Left ventricle myocardium inferior (tissue), 1 donor: ENCODE measurements around the gene CRYBA4. TPM values are rescaled to one million over a fixed set of nuclear protein-coding genes. Genes with fewer than 3 reads are reported as not detected.

Experiments
- DNase-seq: peaks from one replicate; pipeline ENCODE4 v3.0.0-alpha.2; 2020
- H3K27ac ChIP-seq: fragments of 200-600 bp; replicated peaks from 2 replicates; pipeline ENCODE4 v1.8.0; 2021
- H3K27me3 ChIP-seq: fragments of 200-600 bp; 2 replicates; pipeline ENCODE4 v1.8.0; 2021; ENCODE audit warnings: low read depth
- H3K36me3 ChIP-seq: fragments of 200-600 bp; 2 replicates; pipeline ENCODE4 v1.8.0; 2021
- H3K4me1 ChIP-seq: fragments of 200-600 bp; 2 replicates; pipeline ENCODE4 v1.8.0; 2021
- H3K4me3 ChIP-seq: fragments of 200-600 bp; 2 replicates; pipeline ENCODE4 v1.8.0; 2021; ENCODE audit warnings: mild to moderate bottlenecking, moderate library complexity
- H3K9me3 ChIP-seq: fragments of 200-600 bp; replicated peaks from 2 replicates; pipeline ENCODE4 v1.8.0; 2021
- intact Hi-C: fragments of 100-400 bp; cut with micrococcal nuclease; formaldehyde crosslinking; loops from one replicate; pipeline ENCODE4 v1.11.0; 2022
- total RNA-seq: library from RNA; stranded (reverse); fragmentation: NEBNext Ultra II Directional; extraction: Animal tissue kit (Norgen Biotek cat#: 25700); gene quantifications from one replicate; pipeline ENCODE4 v1.2.1, GENCODE V29; 2021
- TF ChIP-seq, protein P1 (sequence below): fragments of 200-600 bp; IDR thresholded peaks from 2 replicates; pipeline ENCODE4 v1.8.0; 2021; ENCODE audit warnings: antibody characterized with exemption, mild to moderate bottlenecking, borderline replicate concordance
- donor health status: DM: no; HTN: yes; CAD: no; lungs with severe emphysema.

Gene CRYBA4
- total RNA-seq, 1 donor from 2014 or later = not detected

GRCh38 chr22:26589845-26590736, 31.7 kb upstream of the CRYBA4 start, which contains the start of gene TPST2:
Gene TPST2, minus strand, starts transcription at chr22:26590132. Its CDS starts 48,502 bp downstream, at chr22:26541630.
- intact Hi-C loops = loop anchor here (10.0 kb wide), 1 partner anchor 85 kb away; no protein-coding TSS in a partner anchor
- peak within 1 kb of the TSS; percentile 98 for H3K4me3 ChIP-seq
- no peaks in the 10 kb centered on the region for H3K36me3 ChIP-seq
- peak within 1 kb of the TSS; percentile 92 for H3K27ac ChIP-seq
- peaks cover under 1% of the 10 kb centered on the region for H3K27me3 ChIP-seq
- peaks cover 7% of the 10 kb centered on the region for H3K9me3 ChIP-seq
- TF ChIP-seq, protein P1, sequence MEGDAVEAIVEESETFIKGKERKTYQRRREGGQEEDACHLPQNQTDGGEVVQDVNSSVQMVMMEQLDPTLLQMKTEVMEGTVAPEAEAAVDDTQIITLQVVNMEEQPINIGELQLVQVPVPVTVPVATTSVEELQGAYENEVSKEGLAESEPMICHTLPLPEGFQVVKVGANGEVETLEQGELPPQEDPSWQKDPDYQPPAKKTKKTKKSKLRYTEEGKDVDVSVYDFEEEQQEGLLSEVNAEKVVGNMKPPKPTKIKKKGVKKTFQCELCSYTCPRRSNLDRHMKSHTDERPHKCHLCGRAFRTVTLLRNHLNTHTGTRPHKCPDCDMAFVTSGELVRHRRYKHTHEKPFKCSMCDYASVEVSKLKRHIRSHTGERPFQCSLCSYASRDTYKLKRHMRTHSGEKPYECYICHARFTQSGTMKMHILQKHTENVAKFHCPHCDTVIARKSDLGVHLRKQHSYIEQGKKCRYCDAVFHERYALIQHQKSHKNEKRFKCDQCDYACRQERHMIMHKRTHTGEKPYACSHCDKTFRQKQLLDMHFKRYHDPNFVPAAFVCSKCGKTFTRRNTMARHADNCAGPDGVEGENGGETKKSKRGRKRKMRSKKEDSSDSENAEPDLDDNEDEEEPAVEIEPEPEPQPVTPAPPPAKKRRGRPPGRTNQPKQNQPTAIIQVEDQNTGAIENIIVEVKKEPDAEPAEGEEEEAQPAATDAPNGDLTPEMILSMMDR = peak; percentile 31
- peaks cover 55% of the 10 kb centered on the region for H3K4me1 ChIP-seq
- DNase-seq = peak; percentile 80

- TF ChIP-seq, protein P1 = no peak
- H3K4me1 ChIP-seq = peaks cover 32% of the 10 kb centered on the region
- no peak for DNase-seq
- no peak overlapping the region for H3K27ac ChIP-seq
- H3K4me3 ChIP-seq = no peak overlapping the region
- no peaks in the 10 kb centered on the region for H3K36me3 ChIP-seq
- intact Hi-C loops = no loop called here
- peaks cover 8% of the 10 kb centered on the region for H3K27me3 ChIP-seq
- H3K9me3 ChIP-seq = peaks cover 7% of the 10 kb centered on the region
Measured at GRCh38 chr22:26592421-26592891, 29.3 kb upstream of the CRYBA4 start.

DNA sequence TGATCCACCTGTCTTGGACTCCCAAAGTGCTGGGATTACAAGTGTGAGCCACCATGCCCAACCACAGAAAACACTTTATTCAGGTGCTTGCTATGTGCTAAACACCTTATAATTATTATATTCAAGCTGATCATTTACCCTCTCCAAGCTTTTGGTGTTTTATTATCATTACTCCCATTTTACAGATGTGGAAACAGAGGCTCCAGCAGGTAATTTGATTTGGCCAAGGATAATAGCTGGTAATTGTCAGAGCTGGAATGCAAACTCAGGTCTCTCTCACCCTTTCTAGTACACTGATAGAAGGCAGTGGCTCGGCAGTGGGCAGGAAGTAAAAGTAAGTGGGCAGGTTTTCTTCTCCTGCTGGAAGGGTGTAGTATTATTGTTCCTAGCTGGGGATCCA, 28.0 kb upstream of the CRYBA4 start:
- Histone ChIP-seq H3K27ac (no peak overlapping the region), H3K27me3 (peaks cover 8% of the 10 kb centered on the region), H3K36me3 (no peaks in the 10 kb centered on the region), H3K4me3 (no peak overlapping the region), H3K9me3 (no peaks in the 10 kb centered on the region), H3K4me1 (peaks cover 24% of the 10 kb centered on the region)
- no peak for DNase-seq
- TF ChIP-seq, protein P1 = no peak
- intact Hi-C loops = no loop called here

- H3K36me3 ChIP-seq = no peaks in the 10 kb centered on the region
- H3K4me3 ChIP-seq = no peak overlapping the region
- intact Hi-C loops = no loop called here
- no peak for DNase-seq
- peaks cover 3% of the 10 kb centered on the region for H3K4me1 ChIP-seq
- H3K27me3 ChIP-seq = peaks cover 8% of the 10 kb centered on the region
- H3K27ac ChIP-seq = no peak overlapping the region
- H3K9me3 ChIP-seq = no peaks in the 10 kb centered on the region
- TF ChIP-seq, protein P1 = no peak
Measured at GRCh38 chr22:26597026-26597425, 24.7 kb upstream of the CRYBA4 start.

DNA sequence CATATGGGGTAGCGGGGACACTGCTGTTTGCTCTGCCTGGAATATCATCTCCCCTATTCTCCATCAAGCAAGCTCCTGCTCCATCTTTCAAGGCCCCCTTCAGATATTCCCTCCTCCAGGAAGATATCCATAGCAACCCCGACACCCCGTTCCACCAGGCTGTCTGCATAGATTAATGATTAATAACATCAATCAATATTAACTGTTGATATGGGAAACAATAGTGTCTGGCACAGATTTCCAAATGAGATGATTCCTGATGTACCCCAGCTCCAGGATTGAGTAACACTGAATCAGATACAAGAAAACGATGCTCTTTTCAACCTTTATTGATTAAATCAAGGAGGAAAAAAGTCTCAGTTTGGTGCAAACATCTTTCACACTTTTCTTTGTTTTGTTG, 24.3 kb upstream of the CRYBA4 start:
- H3K36me3 ChIP-seq = no peaks in the 10 kb centered on the region
- no peak overlapping the region for H3K27ac ChIP-seq
- peaks cover 8% of the 10 kb centered on the region for H3K27me3 ChIP-seq
- no peak overlapping the region for H3K4me3 ChIP-seq
- no peaks in the 10 kb centered on the region for H3K4me1 ChIP-seq
- TF ChIP-seq, protein P1 = no peak
- no peak for DNase-seq
- H3K9me3 ChIP-seq = no peaks in the 10 kb centered on the region
- intact Hi-C loops = no loop called here
